Measurements from ENCODE around the gene RAB19. TPM values are rescaled to one million over a fixed set of nuclear protein-coding genes. Genes with fewer than 3 reads are reported as not detected.
A peak's percentile ranks its signal among the peaks of the same experiment; 100 is the strongest.

The RAB19 gene
- total RNA-seq, 2 experiments from 2014 or later, result 11.3 to 12.8 TPM

DNA sequence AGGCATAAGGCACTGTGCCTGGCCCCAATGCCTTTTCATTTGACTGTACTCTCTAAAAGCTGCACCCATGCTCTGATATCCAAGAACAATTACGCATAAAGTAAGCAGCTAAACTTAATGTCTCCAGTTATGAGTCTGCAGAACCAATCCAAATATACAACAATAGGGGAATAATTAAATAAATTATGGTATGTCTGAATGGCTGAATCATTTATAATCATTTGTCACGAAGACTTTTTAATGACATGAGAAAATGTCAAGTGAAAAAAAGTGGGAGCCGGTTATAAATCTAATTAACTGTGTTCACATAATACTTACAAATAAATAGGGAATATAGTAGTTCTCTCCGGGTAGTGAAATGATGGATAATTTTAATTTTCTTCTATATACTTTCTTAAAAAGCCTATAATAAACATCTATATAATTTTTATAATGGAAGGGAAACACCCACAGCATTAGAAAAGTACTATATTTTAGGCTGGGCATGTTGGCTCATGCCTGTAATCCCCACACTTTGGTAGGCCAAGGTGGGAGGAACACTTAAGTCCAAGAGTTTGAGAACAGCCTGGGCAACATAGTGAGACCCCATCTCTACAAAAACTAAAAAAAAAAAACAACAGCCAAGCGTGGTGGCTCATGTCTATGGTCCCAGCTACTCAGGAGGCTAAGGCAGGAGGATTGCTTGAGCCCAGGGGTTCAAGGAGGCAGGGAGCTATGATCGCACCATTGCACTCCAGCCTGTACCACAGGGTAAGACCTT is 19.7 kb upstream of the RAB19 start:
- Mint-ChIP-seq H3K4me3 (no peak overlapping the region), H3K9me3 (ENCODE audit: low read depth) (no peaks in the 10 kb centered on the region), H3K4me1 (peaks cover 37% of the 10 kb centered on the region), H3K36me3 (ENCODE audit: low read depth) (peaks cover 32% of the 10 kb centered on the region), H3K27me3 (no peaks in the 10 kb centered on the region), H3K27ac (peak overlapping the region; percentile 58)
- intact Hi-C loops (cut with DNase I, micrococcal nuclease), result no loop called here
- CTCF ChIA-PET, result interaction anchor here (0.6 to 2.8 kb wide), 6 partner anchors 9 to 112 kb away, joined by 3 to 11 read pairs (median 3); no protein-coding TSS in a partner anchor
- DNase-seq, result no peak
- no peak for ATAC-seq
- POLR2A ChIA-PET, result interaction anchor here (0.6 to 2.7 kb wide), 3 partner anchors 8 to 11 kb away, joined by 5 to 21 read pairs (median 9); no protein-coding TSS in a partner anchor

GRCh38 chr7:140384894-140385545 is 18.8 kb upstream of the RAB19 start:
- intact Hi-C loops (cut with DNase I, micrococcal nuclease), result no loop called here
- Mint-ChIP-seq H3K27ac (peak overlapping the region; percentile 8), H3K4me3 (peak overlapping the region; percentile 12), H3K9me3 (ENCODE audit: low read depth) (no peaks in the 10 kb centered on the region), H3K27me3 (no peaks in the 10 kb centered on the region), H3K36me3 (ENCODE audit: low read depth) (peaks cover 29% of the 10 kb centered on the region), H3K4me1 (peaks cover 32% of the 10 kb centered on the region)
- ATAC-seq (no peak), DNase-seq (no peak)
- ChIA-PET CTCF (interaction anchor here (0.5 to 2.8 kb wide), 7 partner anchors 7 to 113 kb away, joined by 3 to 11 read pairs (median 3); no protein-coding TSS in a partner anchor), POLR2A (interaction anchor here (0.6 to 2.7 kb wide), 4 partner anchors 8 to 26 kb away, joined by 3 to 21 read pairs (median 7); no protein-coding TSS in a partner anchor)

DNA sequence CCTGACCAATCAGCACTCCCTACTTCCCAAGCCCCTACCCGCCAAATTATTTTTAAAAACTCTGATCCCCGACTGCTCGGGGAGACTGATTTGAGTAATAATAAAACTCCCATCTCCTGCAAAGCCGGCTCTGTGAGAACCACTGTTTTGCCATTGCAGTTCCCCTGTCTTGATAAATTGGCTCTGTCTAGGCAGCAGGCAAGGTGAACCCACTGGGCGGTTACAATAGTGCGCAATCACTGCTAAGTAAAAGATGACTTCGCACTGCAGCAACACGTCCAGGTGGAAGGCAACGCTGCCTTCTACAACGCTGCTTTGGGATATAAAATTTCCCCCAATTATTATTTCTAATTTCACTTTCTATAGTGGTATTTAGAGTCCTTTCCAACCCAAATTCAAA is 14.4 kb upstream of the RAB19 start:
- Mint-ChIP-seq H3K36me3 (ENCODE audit: low read depth) (peaks cover 16% of the 10 kb centered on the region), H3K9me3 (ENCODE audit: low read depth) (no peaks in the 10 kb centered on the region), H3K27ac (no peak overlapping the region), H3K27me3 (no peaks in the 10 kb centered on the region), H3K4me3 (peak overlapping the region; percentile 21), H3K4me1 (peaks cover 15% of the 10 kb centered on the region)
- DNase-seq (no peak), ATAC-seq (no peak)
- ChIA-PET CTCF (interaction anchor here (1.3 kb wide), 2 partner anchors 12 to 29 kb away, joined by 4 read pairs; no protein-coding TSS in a partner anchor), POLR2A (interaction anchor here (0.7 to 3.8 kb wide), 4 partner anchors 9 to 13 kb away, joined by 3 to 30 read pairs (median 14); no protein-coding TSS in a partner anchor)
- intact Hi-C loops (cut with DNase I, micrococcal nuclease), result loop anchor here in 1 of 2 experiments (1.0 kb wide), 1 partner anchor 13 kb away; no protein-coding TSS in a partner anchor

- POLR2A ChIA-PET, result interaction anchor here (0.7 to 3.8 kb wide), 2 partner anchors 11 to 13 kb away, joined by 3 to 30 read pairs; no protein-coding TSS in a partner anchor
Observed at GRCh38 chr7:140390034-140390433, 13.8 kb upstream of the RAB19 start.

DNA sequence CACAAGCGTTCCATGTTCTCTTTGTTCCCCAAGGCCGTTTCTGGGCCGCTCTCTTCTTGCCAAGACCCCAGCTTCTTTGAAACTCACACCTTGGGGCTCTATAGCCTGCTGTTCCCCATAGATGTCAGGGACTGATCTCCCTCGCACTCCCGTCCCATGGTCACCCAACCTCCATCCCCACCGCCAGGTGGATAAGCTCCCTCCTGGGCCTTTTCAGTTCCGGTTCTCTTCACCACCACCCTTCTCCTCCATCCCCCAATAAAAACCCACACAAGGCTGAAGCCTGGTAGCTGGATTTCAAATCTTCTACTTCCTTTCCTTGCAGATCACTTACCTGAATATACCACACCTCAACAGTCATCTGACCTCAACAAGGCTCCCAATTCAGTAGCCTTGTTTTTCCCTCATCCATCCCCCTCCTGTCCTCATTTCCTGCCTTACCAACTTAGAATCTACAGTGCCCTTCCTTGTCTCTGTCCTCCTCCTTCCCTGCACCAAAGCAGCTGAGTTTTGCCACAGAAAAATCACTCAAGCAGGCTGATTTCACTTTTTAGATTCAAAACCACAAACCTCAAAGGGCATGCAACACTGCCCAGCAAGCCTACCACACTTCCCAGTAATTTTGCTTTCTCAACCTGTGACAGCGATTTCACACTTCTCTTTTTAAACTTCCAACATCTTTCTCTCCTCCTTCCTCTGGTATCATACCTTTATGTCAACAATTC is 13.2 kb upstream of the RAB19 start:
- no peaks in the 10 kb centered on the region for H3K9me3 Mint-ChIP-seq (ENCODE audit: low read depth)
- peaks cover 12% of the 10 kb centered on the region for H3K36me3 Mint-ChIP-seq (ENCODE audit: low read depth)
- CTCF ChIA-PET, result interaction anchor here (0.6 to 1.8 kb wide), 5 partner anchors 8 to 30 kb away, joined by 3 to 7 read pairs (median 4); no protein-coding TSS in a partner anchor
- DNase-seq (peak; percentile 55), ATAC-seq (peak; percentile 57)
- intact Hi-C loops (cut with DNase I, micrococcal nuclease), result loop anchor here in 1 of 2 experiments (5.0 to 10.0 kb wide), 2 partner anchors 618 to 1164 kb away; partner anchors contain the start of gene AGK
- H3K4me1 Mint-ChIP-seq, result peaks cover 3% of the 10 kb centered on the region
- H3K27ac Mint-ChIP-seq, result no peak overlapping the region
- no peak overlapping the region for H3K4me3 Mint-ChIP-seq
- POLR2A ChIA-PET, result interaction anchor here (1.1 to 3.8 kb wide), 2 partner anchors 8 to 14 kb away, joined by 4 to 30 read pairs; no protein-coding TSS in a partner anchor
- H3K27me3 Mint-ChIP-seq, result no peaks in the 10 kb centered on the region

More at GRCh38 chr7:140390034-140390433, 13.8 kb upstream of the RAB19 start:
- no peak for DNase-seq
- Mint-ChIP-seq H3K9me3 (ENCODE audit: low read depth) (no peaks in the 10 kb centered on the region), H3K4me1 (peaks cover 9% of the 10 kb centered on the region), H3K27me3 (no peaks in the 10 kb centered on the region), H3K36me3 (ENCODE audit: low read depth) (peaks cover 16% of the 10 kb centered on the region), H3K27ac (no peak overlapping the region), H3K4me3 (no peak overlapping the region)
- intact Hi-C loops (cut with DNase I, micrococcal nuclease), result loop anchor here in 1 of 2 experiments (5.0 to 10.0 kb wide), 2 partner anchors 618 to 1165 kb away; partner anchors contain the start of gene AGK
- CTCF ChIA-PET, result interaction anchor here (0.7 to 1.8 kb wide), 4 partner anchors 8 to 12 kb away, joined by 3 to 7 read pairs (median 5); no protein-coding TSS in a partner anchor
- ATAC-seq, result peak; percentile 9

DNA sequence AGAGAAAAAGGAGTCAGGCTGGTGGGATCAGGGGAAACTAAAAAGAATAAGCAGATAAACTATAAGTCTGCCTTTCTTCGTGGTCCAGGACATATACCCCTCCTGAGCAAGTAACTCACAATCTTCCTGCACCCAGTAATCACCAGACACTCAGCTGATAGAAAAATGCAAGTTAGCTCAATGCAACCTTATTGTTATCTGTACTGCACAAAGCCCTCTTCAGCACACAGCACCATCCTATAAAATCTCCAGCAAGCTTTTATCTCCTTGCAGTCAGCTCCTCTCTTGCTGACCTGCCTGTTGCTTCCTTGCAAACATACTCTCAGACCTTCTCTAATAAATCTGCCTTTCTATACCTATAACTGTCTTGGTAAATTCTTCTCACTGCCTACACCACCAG is 12.2 kb upstream of the RAB19 start:
- no peak for ATAC-seq

DNA sequence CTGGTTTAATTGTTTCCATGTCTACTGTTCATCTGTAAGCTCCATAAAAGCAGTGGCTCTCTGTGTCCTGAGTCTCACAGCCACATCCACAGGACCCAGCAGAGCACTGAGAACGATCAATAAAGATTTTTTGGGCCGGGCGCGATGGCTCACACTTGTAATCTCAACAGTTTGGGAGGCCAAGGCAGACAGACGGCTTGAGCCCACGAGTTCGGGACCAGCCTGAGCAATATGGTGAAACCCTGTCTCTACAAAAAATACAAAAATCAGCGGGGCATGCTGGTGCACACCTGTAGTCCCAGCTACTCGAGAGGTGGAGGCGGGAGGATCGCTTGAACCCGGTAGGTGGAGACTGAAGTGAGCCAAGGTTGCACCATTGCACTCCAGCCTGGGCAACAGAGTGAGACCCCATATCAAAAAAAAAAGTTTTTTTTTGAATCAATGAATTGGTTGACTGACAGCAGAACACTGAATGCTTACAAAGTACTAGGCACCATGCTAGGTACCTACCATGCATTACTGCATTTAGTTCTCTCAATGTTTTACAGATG is 10.0 kb upstream of the RAB19 start:
- Mint-ChIP-seq H3K9me3 (ENCODE audit: low read depth) (no peaks in the 10 kb centered on the region), H3K27me3 (no peaks in the 10 kb centered on the region), H3K27ac (no peak overlapping the region), H3K4me3 (no peak overlapping the region), H3K4me1 (peaks cover 18% of the 10 kb centered on the region), H3K36me3 (ENCODE audit: low read depth) (peaks cover 13% of the 10 kb centered on the region)
- no peak for DNase-seq
- POLR2A ChIA-PET, result interaction anchor here (1.7 kb wide), 1 partner anchor 14 kb away, joined by 4 read pairs; no protein-coding TSS in a partner anchor
- ATAC-seq, result no peak
- intact Hi-C loops (cut with DNase I, micrococcal nuclease), result loop anchor here in 1 of 2 experiments (5.0 to 10.0 kb wide), 2 partner anchors 622 to 1161 kb away; partner anchors contain the start of gene AGK
- CTCF ChIA-PET, result interaction anchor here (0.6 to 0.9 kb wide), 2 partner anchors 11 to 94 kb away, joined by 3 read pairs; no protein-coding TSS in a partner anchor

More for the DNA sequence above, 12.2 kb upstream of the RAB19 start:
- Mint-ChIP-seq H3K9me3 (ENCODE audit: low read depth) (no peaks in the 10 kb centered on the region), H3K4me1 (peaks cover 9% of the 10 kb centered on the region), H3K27ac (no peak overlapping the region), H3K4me3 (no peak overlapping the region), H3K27me3 (no peaks in the 10 kb centered on the region), H3K36me3 (ENCODE audit: low read depth) (peaks cover 15% of the 10 kb centered on the region)
- ChIA-PET CTCF (interaction anchor here (1.4 to 1.8 kb wide), 2 partner anchors 9 to 16 kb away, joined by 6 to 7 read pairs; no protein-coding TSS in a partner anchor), POLR2A (interaction anchor here (1.1 to 3.8 kb wide), 2 partner anchors 9 to 15 kb away, joined by 4 to 30 read pairs; no protein-coding TSS in a partner anchor)
- intact Hi-C loops (cut with DNase I, micrococcal nuclease), result loop anchor here in 1 of 2 experiments (5.0 to 10.0 kb wide), 2 partner anchors 619 to 1163 kb away; partner anchors contain the start of gene AGK
- no peak for DNase-seq

- no peaks in the 10 kb centered on the region for H3K27me3 Mint-ChIP-seq
- H3K9me3 Mint-ChIP-seq (ENCODE audit: low read depth), result no peaks in the 10 kb centered on the region
- DNase-seq (peak; percentile 94), ATAC-seq (peak; percentile 86)
- H3K27ac Mint-ChIP-seq, result peak within 1 kb of the TSS; percentile 91
- POLR2A ChIA-PET, result interaction anchor here (0.6 to 2.4 kb wide), 5 partner anchors 18 to 1633 kb away, joined by 3 to 13 read pairs (median 4); no protein-coding TSS in a partner anchor
- intact Hi-C loops (cut with DNase I, micrococcal nuclease), result loop anchor here in 1 of 2 experiments (1.0 to 10.0 kb wide), 6 partner anchors 22 to 1157 kb away; partner anchors contain the start of genes AGK, MKRN1, MRPS33 and NDUFB2
- H3K4me3 Mint-ChIP-seq, result peak within 1 kb of the TSS; percentile 88
- CTCF ChIA-PET, result interaction anchor here (0.8 to 1.1 kb wide), 2 partner anchors 11 to 47 kb away, joined by 3 to 4 read pairs; no protein-coding TSS in a partner anchor
- peaks cover 37% of the 10 kb centered on the region for H3K4me1 Mint-ChIP-seq
- H3K36me3 Mint-ChIP-seq (ENCODE audit: low read depth), result peaks cover 10% of the 10 kb centered on the region
Observed at GRCh38 chr7:140397784-140398750, 5.8 kb upstream of the RAB19 start, which contains the start of gene SLC37A3. SLC37A3 (minus strand) TSS chr7:140398530; CDS start chr7:140382526, 16,004 bp downstream.

- intact Hi-C loops (cut with DNase I, micrococcal nuclease), result loop anchor here in 1 of 2 experiments (1.0 to 10.0 kb wide), 6 partner anchors 23 to 1156 kb away; partner anchors contain the start of genes AGK, MKRN1, MRPS33 and NDUFB2
- Mint-ChIP-seq H3K27me3 (no peaks in the 10 kb centered on the region), H3K4me3 (peak overlapping the region; percentile 88), H3K27ac (no peak overlapping the region), H3K9me3 (ENCODE audit: low read depth) (no peaks in the 10 kb centered on the region), H3K4me1 (peaks cover 42% of the 10 kb centered on the region), H3K36me3 (ENCODE audit: low read depth) (peaks cover 11% of the 10 kb centered on the region)
- no peak for DNase-seq
- CTCF ChIA-PET, result interaction anchor here (0.8 kb wide), 1 partner anchor 12 kb away, joined by 4 read pairs; no protein-coding TSS in a partner anchor
- POLR2A ChIA-PET, result interaction anchor here (0.6 to 2.4 kb wide), 3 partner anchors 19 to 40 kb away, joined by 3 to 13 read pairs (median 6); no protein-coding TSS in a partner anchor
- ATAC-seq, result no peak
Observed at GRCh38 chr7:140398821-140399220, 5.0 kb upstream of the RAB19 start.

All from activated CD4-positive, alpha-beta T cell treated with anti-CD3 and anti-CD28 coated beads for 36 hours (primary cell).